Measurements from ENCODE around the gene RAB3B.

RAB3B gene

GRCh38 chr1:51952638-51953037, 37.9 kb downstream of the RAB3B start:
- Histone ChIP-seq H3K27ac (no peak overlapping the region), H3K36me3 (peaks cover 13% of the 10 kb centered on the region), H3K9me3 (ENCODE audit: severe bottlenecking) (peaks cover 3% of the 10 kb centered on the region), H3K4me3 (ENCODE audit: low read depth, low read length) (no peak overlapping the region), H3K27me3 (ENCODE audit: insufficient read depth, low read depth, severe bottlenecking) (no peaks in the 10 kb centered on the region)
- no peak for DNase-seq
- no peak for TF ChIP-seq CTCF (IDR thresholded peaks at IDR 0.05; ENCODE audit: low read depth, low read length)

- Histone ChIP-seq H3K27me3 (ENCODE audit: insufficient read depth, low read depth, severe bottlenecking) (no peaks in the 10 kb centered on the region), H3K4me3 (ENCODE audit: low read depth, low read length) (no peak overlapping the region), H3K36me3 (peaks cover 13% of the 10 kb centered on the region), H3K27ac (no peak overlapping the region), H3K9me3 (ENCODE audit: severe bottlenecking) (peaks cover 3% of the 10 kb centered on the region)
- TF ChIP-seq CTCF (IDR thresholded peaks at IDR 0.05; ENCODE audit: low read depth, low read length) = no peak
- DNase-seq = no peak
Measured at GRCh38 chr1:51950701-51951100, 39.8 kb downstream of the RAB3B start.

GRCh38 chr1:51949014-51949702, 41.3 kb downstream of the RAB3B start:
- H3K27me3 ChIP-seq (ENCODE audit: insufficient read depth, low read depth, severe bottlenecking) = no peaks in the 10 kb centered on the region
- TF ChIP-seq CTCF (IDR thresholded peaks at IDR 0.05; ENCODE audit: low read depth, low read length) = no peak
- peaks cover 10% of the 10 kb centered on the region; the same call in 1 of the 2 replicates for H3K36me3 ChIP-seq
- no peak for DNase-seq
- H3K4me3 ChIP-seq (ENCODE audit: low read depth, low read length) = no peak overlapping the region
- H3K9me3 ChIP-seq (ENCODE audit: severe bottlenecking) = peaks cover 3% of the 10 kb centered on the region
- no peak overlapping the region for H3K27ac ChIP-seq

GRCh38 chr1:51948491-51948915, 42.0 kb downstream of the RAB3B start:
- H3K9me3 ChIP-seq (ENCODE audit: severe bottlenecking) = peaks cover 3% of the 10 kb centered on the region
- no peak for DNase-seq
- no peaks in the 10 kb centered on the region for H3K27me3 ChIP-seq (ENCODE audit: insufficient read depth, low read depth, severe bottlenecking)
- no peak overlapping the region for H3K4me3 ChIP-seq (ENCODE audit: low read depth, low read length)
- H3K36me3 ChIP-seq = peaks cover 10% of the 10 kb centered on the region; the same call in 1 of the 2 replicates
- TF ChIP-seq CTCF (IDR thresholded peaks at IDR 0.05; ENCODE audit: low read depth, low read length) = no peak
- H3K27ac ChIP-seq = no peak overlapping the region

- no peak for TF ChIP-seq CTCF (IDR thresholded peaks at IDR 0.05; ENCODE audit: low read depth, low read length)
- peaks cover 18% of the 10 kb centered on the region for H3K36me3 ChIP-seq
- no peaks in the 10 kb centered on the region for H3K27me3 ChIP-seq (ENCODE audit: insufficient read depth, low read depth, severe bottlenecking)
- H3K9me3 ChIP-seq (ENCODE audit: severe bottlenecking) = peaks cover 14% of the 10 kb centered on the region
- H3K4me3 ChIP-seq (ENCODE audit: low read depth, low read length) = no peak overlapping the region
- DNase-seq = no peak
- no peak overlapping the region for H3K27ac ChIP-seq
Measured at GRCh38 chr1:51946300-51946699, 44.2 kb downstream of the RAB3B start.

- TF ChIP-seq CTCF (IDR thresholded peaks at IDR 0.05; ENCODE audit: low read depth, low read length) = no peak
- H3K9me3 ChIP-seq (ENCODE audit: severe bottlenecking) = peaks cover 15% of the 10 kb centered on the region
- no peaks in the 10 kb centered on the region for H3K27me3 ChIP-seq (ENCODE audit: insufficient read depth, low read depth, severe bottlenecking)
- DNase-seq = no peak
- no peak overlapping the region for H3K27ac ChIP-seq
- peaks cover 18% of the 10 kb centered on the region for H3K36me3 ChIP-seq
- H3K4me3 ChIP-seq (ENCODE audit: low read depth, low read length) = no peak overlapping the region
Measured at GRCh38 chr1:51945591-51945990, 44.9 kb downstream of the RAB3B start.
